Activated CD8-positive, alpha-beta T cell treated with anti-CD3 and anti-CD28 coated beads, Interleukin-2, amount 10 ng/mL, durations not matched to agents 7 days and 5 days (primary cell): ENCODE data around the gene TUBGCP2. TPM values are rescaled to one million over a fixed set of nuclear protein-coding genes. Genes with fewer than 3 reads are reported as not detected.
A peak's percentile ranks its signal among the peaks of the same experiment; 100 is the strongest.

Experiments used
- ATAC-seq: fragments of 150-1000 bp; cut with Tn5 transposase; one replicate; pipeline ENCODE4 v1.10.0; 2021; ENCODE audit warnings: moderate library complexity
- CTCF ChIA-PET: fragments of 350-600 bp; sonication (Branson Sonifier 250); formaldehyde crosslinking; loops from one replicate; lab custom pipeline; 2021; ENCODE audit warnings: antibody characterized with exemption; lab: Charles Lee
- POLR2A ChIA-PET: fragments of 350-600 bp; sonication (Branson Sonifier 250); formaldehyde crosslinking; loops from one replicate; lab custom pipeline; 2021; ENCODE audit warnings: antibody characterized with exemption; lab: Charles Lee
- DNase-seq: peaks from one replicate; pipeline ENCODE4 v3.0.0-alpha.2; 2020
- H3K27ac Mint-ChIP-seq: one replicate; pipeline ENCODE4 v1.8.0; 2021; ENCODE audit warnings: mild to moderate bottlenecking, mixed read lengths
- H3K27me3 Mint-ChIP-seq: one replicate; pipeline ENCODE4 v1.8.0; 2021; ENCODE audit warnings: low read depth, mixed read lengths
- H3K36me3 Mint-ChIP-seq: one replicate; pipeline ENCODE4 v1.8.0; 2021; ENCODE audit warnings: low read depth, mixed read lengths
- H3K4me1 Mint-ChIP-seq: one replicate; pipeline ENCODE4 v1.8.0; 2021; ENCODE audit warnings: low read depth, mixed read lengths
- H3K4me3 Mint-ChIP-seq: one replicate; pipeline ENCODE4 v1.8.0; 2021; ENCODE audit warnings: mild to moderate bottlenecking, mixed read lengths
- H3K9me3 Mint-ChIP-seq: one replicate; pipeline ENCODE4 v1.8.0; 2022; ENCODE audit warnings: mixed read lengths; ENCODE audit not compliant: insufficient read depth
- total RNA-seq, 2 experiments: library from RNA; stranded (reverse); gene quantifications; one replicate each; pipeline ENCODE4 v1.2.3, GENCODE V29; 2021

TUBGCP2 gene
- total RNA-seq, 2 experiments from 2014 or later: 53.5 to 59.0 TPM

GRCh38 chr10:133339708-133340380 is 31.2 kb upstream of the TUBGCP2 start:
- ChIA-PET CTCF (no interaction called here), POLR2A (no interaction called here)
- ATAC-seq: no peak
- H3K27me3 Mint-ChIP-seq: peaks cover 19% of the 10 kb centered on the region
- no peaks in the 10 kb centered on the region for H3K9me3 Mint-ChIP-seq
- H3K36me3 Mint-ChIP-seq: no peaks in the 10 kb centered on the region
- DNase-seq: no peak
- no peak overlapping the region for H3K4me3 Mint-ChIP-seq
- H3K4me1 Mint-ChIP-seq: peaks cover 11% of the 10 kb centered on the region
- no peak overlapping the region for H3K27ac Mint-ChIP-seq

DNA sequence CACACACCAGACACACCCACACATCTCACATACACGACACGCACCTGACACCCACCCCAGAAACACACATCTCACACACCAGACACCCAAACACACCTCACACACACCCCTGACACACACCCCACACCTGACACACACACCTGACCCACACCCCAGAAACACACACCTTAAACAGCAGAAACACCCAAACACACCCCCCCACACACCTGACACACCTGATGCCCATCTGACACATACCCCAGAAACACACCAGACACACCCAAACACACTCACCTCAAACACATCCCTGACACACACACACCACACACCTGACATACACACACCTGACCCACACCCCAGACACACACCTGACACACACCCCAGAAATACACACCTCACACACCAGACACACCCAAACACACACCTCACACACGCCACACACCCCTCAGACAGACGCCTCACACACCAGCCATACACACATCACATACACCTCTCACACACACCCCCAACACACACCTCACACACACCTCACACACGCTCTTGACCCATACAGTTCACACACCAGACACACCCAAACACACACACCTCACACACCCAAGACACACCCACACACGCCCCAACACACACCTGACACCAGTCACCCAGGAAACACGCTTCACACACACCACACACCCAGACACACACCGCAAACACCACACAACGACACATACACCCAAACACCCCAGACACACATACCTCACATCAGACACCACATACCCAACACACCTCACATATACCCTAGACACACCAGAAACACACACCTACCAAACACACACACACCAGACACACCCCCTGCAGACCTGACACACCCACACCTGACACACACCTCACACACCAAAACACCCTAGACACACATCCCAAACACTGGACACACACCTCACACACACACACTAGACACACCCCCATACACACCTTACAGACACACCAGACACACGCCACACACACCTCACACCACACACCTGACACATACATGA is 29.7 kb upstream of the TUBGCP2 start:
- no peak overlapping the region for H3K27ac Mint-ChIP-seq
- CTCF ChIA-PET: no interaction called here

GRCh38 chr10:133337370-133337725 is 28.7 kb upstream of the TUBGCP2 start:
- CTCF ChIA-PET: no interaction called here
- DNase-seq (no peak), ATAC-seq (no peak)
- H3K27ac Mint-ChIP-seq: no peak overlapping the region
- POLR2A ChIA-PET: no interaction called here
- no peaks in the 10 kb centered on the region for H3K9me3 Mint-ChIP-seq
- H3K36me3 Mint-ChIP-seq: no peaks in the 10 kb centered on the region
- H3K4me3 Mint-ChIP-seq: no peak overlapping the region
- H3K27me3 Mint-ChIP-seq: peaks cover 25% of the 10 kb centered on the region
- H3K4me1 Mint-ChIP-seq: peaks cover 9% of the 10 kb centered on the region

More for the DNA sequence above, 29.7 kb upstream of the TUBGCP2 start:
- peaks cover 11% of the 10 kb centered on the region for H3K4me1 Mint-ChIP-seq
- ATAC-seq (no peak), DNase-seq (no peak)
- POLR2A ChIA-PET: no interaction called here
- H3K9me3 Mint-ChIP-seq: no peaks in the 10 kb centered on the region
- no peak overlapping the region for H3K4me3 Mint-ChIP-seq
- no peaks in the 10 kb centered on the region for H3K36me3 Mint-ChIP-seq
- H3K27me3 Mint-ChIP-seq: peaks cover 22% of the 10 kb centered on the region

GRCh38 chr10:133336577-133337369 is 28.1 kb upstream of the TUBGCP2 start, which contains the start of gene CALY:
Gene CALY (minus strand): TSS chr10:133336896. CDS start chr10:133328989, 7,907 bp downstream.
- peaks cover 9% of the 10 kb centered on the region for H3K4me1 Mint-ChIP-seq
- peak within 1 kb of the TSS; percentile 52 for H3K27ac Mint-ChIP-seq
- ChIA-PET POLR2A (interaction anchor here (1.1 kb wide), 1 partner anchor 41 kb away, joined by 3 read pairs; no protein-coding TSS in a partner anchor), CTCF (no interaction called here)
- no peaks in the 10 kb centered on the region for H3K36me3 Mint-ChIP-seq
- H3K4me3 Mint-ChIP-seq: peak within 1 kb of the TSS; percentile 42
- peaks cover 28% of the 10 kb centered on the region for H3K27me3 Mint-ChIP-seq
- peak; percentile 90 for DNase-seq
- peak; percentile 40 for ATAC-seq
- no peaks in the 10 kb centered on the region for H3K9me3 Mint-ChIP-seq

- Mint-ChIP-seq H3K27ac (no peak overlapping the region), H3K4me3 (no peak overlapping the region), H3K27me3 (peaks cover 29% of the 10 kb centered on the region), H3K36me3 (no peaks in the 10 kb centered on the region), H3K9me3 (no peaks in the 10 kb centered on the region), H3K4me1 (peaks cover 9% of the 10 kb centered on the region)
- CTCF ChIA-PET: interaction anchor here (1.6 kb wide), 1 partner anchor 29 kb away, joined by 3 read pairs; no protein-coding TSS in a partner anchor
- DNase-seq (no peak), ATAC-seq (peak; percentile 5)
- POLR2A ChIA-PET: interaction anchor here (1.1 kb wide), 1 partner anchor 42 kb away, joined by 3 read pairs; no protein-coding TSS in a partner anchor
Observed at GRCh38 chr10:133336118-133336576, 27.5 kb upstream of the TUBGCP2 start.

DNA sequence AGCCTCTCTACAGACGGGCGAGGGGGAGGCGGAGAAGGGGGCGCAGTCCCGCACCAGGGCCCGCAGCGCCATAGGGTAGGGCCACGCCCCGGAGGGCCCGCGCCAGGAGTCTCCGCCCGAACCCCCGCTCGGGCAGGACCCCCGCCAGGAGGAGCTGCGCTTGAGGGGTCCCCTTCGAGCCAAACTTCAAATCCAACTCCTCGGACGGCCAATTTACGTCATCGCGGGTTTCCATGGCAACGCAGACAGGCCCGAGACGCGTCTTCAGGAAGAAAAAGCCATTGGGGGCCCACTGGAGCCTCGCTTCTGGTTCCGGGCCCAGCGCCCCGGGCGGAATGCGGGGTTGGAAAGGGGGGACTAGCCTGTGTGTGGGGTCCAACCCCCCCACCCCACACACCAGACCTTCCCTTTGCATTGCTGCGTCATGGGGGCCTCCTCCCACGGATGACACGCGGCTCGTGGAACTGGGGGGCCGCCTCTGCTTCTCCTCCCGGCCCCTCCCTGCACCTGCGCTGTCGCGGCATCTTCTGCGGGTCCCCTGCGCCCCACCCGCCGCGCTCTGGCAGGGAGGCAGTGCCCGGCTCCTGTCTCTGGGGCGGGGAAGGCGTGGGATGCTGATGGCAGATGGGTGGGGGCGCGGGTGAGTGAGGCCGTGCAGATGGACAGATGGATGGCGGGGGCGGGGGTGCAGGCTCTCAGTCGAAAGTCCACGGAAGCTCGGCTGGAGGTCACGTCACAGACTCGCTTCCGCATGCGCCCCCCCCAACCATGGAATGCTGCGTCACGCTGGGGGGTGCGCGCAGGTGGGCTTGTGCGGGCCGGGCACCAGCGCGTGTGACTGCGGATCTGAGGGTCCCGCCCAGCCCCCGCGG is 26.8 kb upstream of the TUBGCP2 start:
- peak; percentile 60 for ATAC-seq
- CTCF ChIA-PET: interaction anchor here (1.6 kb wide), 1 partner anchor 28 kb away, joined by 3 read pairs; no protein-coding TSS in a partner anchor
- peaks cover 13% of the 10 kb centered on the region for H3K4me1 Mint-ChIP-seq
- H3K27ac Mint-ChIP-seq: no peak overlapping the region
- H3K27me3 Mint-ChIP-seq: peaks cover 34% of the 10 kb centered on the region
- H3K36me3 Mint-ChIP-seq: no peaks in the 10 kb centered on the region
- POLR2A ChIA-PET: no interaction called here
- DNase-seq: peak; percentile 87
- peak overlapping the region; percentile 42 for H3K4me3 Mint-ChIP-seq
- no peaks in the 10 kb centered on the region for H3K9me3 Mint-ChIP-seq

DNA sequence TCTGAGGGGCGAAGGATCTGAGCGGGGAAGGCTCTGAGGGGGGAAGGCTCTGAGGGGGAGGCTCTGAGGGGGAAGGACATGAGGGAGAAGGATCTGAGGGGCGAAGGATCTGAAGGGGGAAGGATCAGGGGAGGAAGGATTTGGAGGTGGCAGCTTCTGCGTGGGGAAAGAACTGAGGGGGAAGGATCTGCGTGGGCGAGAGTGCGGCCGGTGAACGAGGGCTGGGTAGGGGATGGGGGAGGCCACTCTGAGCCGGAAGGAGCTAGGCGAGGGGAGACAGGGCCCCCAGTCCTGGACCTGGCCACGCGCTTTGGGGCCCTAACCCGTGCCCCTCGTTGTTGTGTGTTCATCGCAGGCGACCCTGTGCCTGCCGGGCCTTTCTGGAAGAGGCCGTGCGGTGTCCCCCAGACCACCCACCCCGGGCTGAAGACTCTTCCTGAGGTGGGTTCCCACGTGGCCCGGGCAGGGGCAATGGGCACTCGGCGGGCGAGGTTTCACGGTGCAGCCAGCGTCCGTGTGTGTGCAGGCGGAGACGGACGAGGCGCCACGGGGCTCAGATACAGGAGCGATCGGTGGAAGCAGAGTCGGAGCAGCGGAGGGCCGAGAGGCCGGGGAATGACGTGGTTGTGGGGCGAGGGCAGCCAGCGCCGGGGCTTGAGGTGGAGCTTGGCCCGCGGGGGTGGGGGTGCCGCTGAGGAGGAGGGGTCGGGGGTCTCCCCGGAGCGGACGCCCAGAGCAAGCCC is 26.0 kb upstream of the TUBGCP2 start:
- CTCF ChIA-PET: interaction anchor here (1.6 kb wide), 1 partner anchor 28 kb away, joined by 3 read pairs; no protein-coding TSS in a partner anchor
- Mint-ChIP-seq H3K4me3 (peak overlapping the region; percentile 45), H3K27me3 (peaks cover 34% of the 10 kb centered on the region), H3K9me3 (no peaks in the 10 kb centered on the region), H3K4me1 (peaks cover 16% of the 10 kb centered on the region), H3K36me3 (no peaks in the 10 kb centered on the region), H3K27ac (peak overlapping the region; percentile 60)
- DNase-seq (no peak), ATAC-seq (peak; percentile 41)
- POLR2A ChIA-PET: no interaction called here

- Mint-ChIP-seq H3K27ac (no peak overlapping the region), H3K4me3 (no peak overlapping the region), H3K4me1 (peaks cover 18% of the 10 kb centered on the region), H3K9me3 (no peaks in the 10 kb centered on the region), H3K36me3 (no peaks in the 10 kb centered on the region), H3K27me3 (peaks cover 43% of the 10 kb centered on the region)
- CTCF ChIA-PET: no interaction called here
- POLR2A ChIA-PET: no interaction called here
- ATAC-seq (no peak), DNase-seq (no peak)
Observed at GRCh38 chr10:133332936-133333699, 24.4 kb upstream of the TUBGCP2 start.

- DNase-seq (peak; percentile 88), ATAC-seq (peak; percentile 89)
- peaks cover 14% of the 10 kb centered on the region for H3K4me1 Mint-ChIP-seq
- no peaks in the 10 kb centered on the region for H3K36me3 Mint-ChIP-seq
- H3K27ac Mint-ChIP-seq: no peak overlapping the region
- peaks cover 61% of the 10 kb centered on the region for H3K27me3 Mint-ChIP-seq
- ChIA-PET CTCF (interaction anchor here (0.7 to 2.2 kb wide), 34 partner anchors 9 to 269 kb away, joined by 3 to 14 read pairs (median 4); partner anchors contain the start of genes ADAM8, ECHS1, FUOM and PRAP1), POLR2A (interaction anchor here (0.8 to 1.3 kb wide), 2 partner anchors 55 to 60 kb away, joined by 3 read pairs; no protein-coding TSS in a partner anchor)
- H3K9me3 Mint-ChIP-seq: no peaks in the 10 kb centered on the region
- peak overlapping the region; percentile 36 for H3K4me3 Mint-ChIP-seq
Observed at GRCh38 chr10:133329491-133330202, 21.0 kb upstream of the TUBGCP2 start.
